ENCODE data around the gene PCDHGB3. TPM values are rescaled to one million over a fixed set of nuclear protein-coding genes. Genes with fewer than 3 reads are reported as not detected.

The PCDHGB3 gene
- total RNA-seq (2011; cell fraction: chromatin; rRNA removed; ENCODE audit: low replicate concordance) = 1.2 and 1.7 TPM in 2 replicates
- total RNA-seq (2011; cell fraction: nucleolus; rRNA removed) = 0.67 and 0.92 TPM in 2 replicates
- 0.23 and 0.66 TPM in 2 replicates for total RNA-seq (2011; cell fraction: nucleoplasm; rRNA removed)
- 0.05 and 0.37 TPM in 2 replicates for total RNA-seq (2014; rRNA removed)
- total RNA-seq (2014; rRNA removed; fragmentation: Illumina TruSeq; extraction: Trizol) = 0.16 and 0.18 TPM in 2 replicates
- total RNA-seq (2015; rRNA removed; fragmentation: Illumina TruSeq; extraction: Trizol) = 0.11 and 0.23 TPM in 2 replicates
- total RNA-seq (2021) = 0.07 and 0.16 TPM in 2 replicates
- polyA plus RNA-seq (2011; rRNA removed) = 0.05 and 0.11 TPM in 2 replicates
- 0.10 and 0.12 TPM in 2 replicates for polyA plus RNA-seq (2011; cell fraction: cytosol; rRNA removed)
- 0.22 and 0.78 TPM in 2 replicates for polyA plus RNA-seq (2011; cell fraction: nucleus; rRNA removed)
- 0.14 and 0.83 TPM in 2 replicates for polyA plus RNA-seq (2012)
- 0.10 and 0.19 TPM in 2 replicates for polyA plus RNA-seq (2014; fragmentation: Illumina TruSeq; extraction: Trizol)
- not detected for polyA plus RNA-seq (2014; fragmentation: Nextera tagmentation; extraction: Ambion mirVana)
- polyA plus RNA-seq (2014; rRNA removed) = 0.09 and 0.15 TPM in 2 replicates
- polyA minus RNA-seq (2011; rRNA and poly(A)+ RNA removed) = 0.12 and 0.53 TPM in 2 replicates
- polyA minus RNA-seq (2011; cell fraction: cytosol; rRNA and poly(A)+ RNA removed) = not detected in 2 replicates
- 0.22 and 0.54 TPM in 2 replicates for polyA minus RNA-seq (2011; cell fraction: nucleus; rRNA and poly(A)+ RNA removed)
- Bru-seq, nascent RNA = percentile 30 among the genes with signal in this experiment
- percentile 41 among the genes with signal in this experiment for BruChase-seq, experiment 1, labeled RNA remaining after a 2-hour chase
- BruChase-seq, experiment 2, labeled RNA remaining after a 6-hour chase = percentile 46 among the genes with signal in this experiment
- long read RNA-seq, experiment 1 = 0 reads
- long read RNA-seq, experiment 2 = 0 reads
- long read RNA-seq, experiment 3 = 0 reads

- H3K27ac ChIP-seq (ENCODE audit: extremely low read depth, low read depth, low read length) = no peak within 1 kb of the TSS
- H3K4me3 ChIP-seq = peak within 1 kb of the TSS; percentile 27
- no peaks in the 10 kb centered on the region for H4K20me1 ChIP-seq (replicated peaks; ENCODE audit: control insufficient read depth, insufficient read depth, low read length)
- DNase-seq (ENCODE audit: extremely low read depth in 1 of 4, low spot score in 3 of 4) = peak in 3 of 4 experiments; percentile 21 to 56 (median 42)
- H3K4me2 ChIP-seq (ENCODE audit: insufficient read depth, low read length) = no peak within 1 kb of the TSS; the same call in none of the 2 replicates
- no peaks in the 10 kb centered on the region for H3K9me1 ChIP-seq (ENCODE audit: control insufficient read depth, insufficient read depth, low read length)
- peaks cover 0 to 14% of the 10 kb centered on the region in 2 experiments; a peak in 1 of 5 replicates for H3K4me1 ChIP-seq (replicated peaks in 1 of 2; ENCODE audit: control insufficient read depth in 2 of 2, insufficient read depth in 2 of 2, low read length in 2 of 2)
- no TSS peak for BruUV-seq (replicated peaks)
- POLR2A ChIA-PET = interaction anchor here (0.6 to 1.2 kb wide), 4 partner anchors 21 to 188 kb away, joined by 3 to 4 read pairs (median 4); partner anchors contain the start of gene TAF7
- ATAC-seq = peak; percentile 98
- H3K27me3 ChIP-seq (ENCODE audit: control insufficient read depth in 2 of 2, insufficient read depth in 2 of 2, low read length in 2 of 2) = peaks cover 15 to 47% of the 10 kb centered on the region in 2 experiments
- intact Hi-C loops (cut with micrococcal nuclease) (loop anchor here (5.0 kb wide), 1 partner anchor 43 kb away; no protein-coding TSS in a partner anchor), in situ Hi-C loops (cut with MboI) (no loop called here)
- H2AFZ ChIP-seq (ENCODE audit: low read depth, low read length) = peak within 1 kb of the TSS; percentile 62; the same call in 1 of the 2 replicates
- H3K36me3 ChIP-seq (ENCODE audit: control insufficient read depth, insufficient read depth, low read length) = no peaks in the 10 kb centered on the region
- CTCF ChIA-PET (ENCODE audit: low intra/inter-chr PET ratio) = interaction anchor here (0.5 to 0.8 kb wide), 3 partner anchors 154 to 773 kb away, joined by 3 to 5 read pairs (median 4); no protein-coding TSS in a partner anchor
- WGBS (ENCODE audit: insufficient coverage, low coverage, missing lambda C conversion rate) = 2% methylated on average over 32 of the region's 32 CpGs
- FAIRE-seq = peak; percentile 67
- H3K9me3 ChIP-seq (replicated peaks; ENCODE audit: control insufficient read depth, insufficient read depth, low read depth, low read length) = no peaks in the 10 kb centered on the region
- H3K79me2 ChIP-seq (ENCODE audit: control insufficient read depth, insufficient read depth, low read length) = no peaks in the 10 kb centered on the region
- H3K9ac ChIP-seq (ENCODE audit: insufficient read depth in 1 of 2, low read depth in 2 of 2, low read length in 2 of 2) = no peak within 1 kb of the TSS
- TF ChIP-seq MYC (IDR thresholded peaks at IDR 0.05; ENCODE audit: low read depth, low read length) (no peak), MYC (CRISPR knock-in tag; IDR thresholded peaks at IDR 0.05; ENCODE audit: borderline replicate concordance, low read depth) (no peak), SRF (CRISPR knock-in tag; IDR thresholded peaks at IDR 0.05) (peak in 1 of 2 experiments; percentile 72; a peak in 1 of 4 replicates), RAD21 (CRISPR knock-in tag; conservative IDR thresholded peaks at IDR 0.05 in 1 of 2, IDR thresholded peaks at IDR 0.05 in 1 of 2) (peak; percentile 48 to 55), SMC3 (conservative IDR thresholded peaks at IDR 0.05; ENCODE audit: insufficient read depth, low read depth, low read length) (peak; percentile 40; the same call in 1 of the 2 replicates), SMAD4 (CRISPR knock-in tag; conservative IDR thresholded peaks at IDR 0.05) (no peak), ZSCAN29 (IDR thresholded peaks at IDR 0.05) (peak; percentile 69), CTCF (IDR thresholded peaks at IDR 0.05 in 2 of 3, conservative IDR thresholded peaks at IDR 0.05 in 1 of 3; ENCODE audit: insufficient read depth in 2 of 3, low read depth in 1 of 3, low read length in 3 of 3) (peak; percentile 64 to 70 (median 67)), FOXJ2 (tag; IDR thresholded peaks at IDR 0.05) (no peak)
Observed at GRCh38 chr5:141369994-141370848, at the start of gene PCDHGB3. Gene PCDHGB3 (plus strand): TSS chr5:141370242. CDS start chr5:141370395, 153 bp downstream.

All from K562 (cell line).